Measurements from ENCODE around the gene MSN.
A peak's percentile ranks its signal among the peaks of the same experiment; 100 is the strongest.
"Not testable (repeated sequence)": the region's sequence is repeated elsewhere in the genome, so short reads cannot be mapped to it uniquely, and the experiment has no call there.

Gene MSN

GRCh38 chrX:65644621-65645289, 22.7 kb upstream of the MSN start:
- no peak overlapping the region for H3K9ac ChIP-seq (ENCODE audit: low read depth, low read length)
- no peaks in the 10 kb centered on the region for H3K4me1 ChIP-seq (ENCODE audit: control insufficient read depth, insufficient read depth, low read length)
- H3K4me3 ChIP-seq (ENCODE audit: low read depth, low read length) = no peak overlapping the region
- no peaks in the 10 kb centered on the region for H3K27me3 ChIP-seq (ENCODE audit: control insufficient read depth, insufficient read depth, low read length)
- no peaks in the 10 kb centered on the region for H3K36me3 ChIP-seq (ENCODE audit: control insufficient read depth, insufficient read depth, low read length)
- peaks cover 12% of the 10 kb centered on the region for H3K9me3 ChIP-seq (ENCODE audit: control insufficient read depth, insufficient read depth, low read length)
- no peak overlapping the region for H3K27ac ChIP-seq (ENCODE audit: low read depth, low read length)

- no peak overlapping the region for H3K4me3 ChIP-seq (ENCODE audit: low read depth, low read length)
- no peaks in the 10 kb centered on the region for H3K27me3 ChIP-seq (ENCODE audit: control insufficient read depth, insufficient read depth, low read length)
- H3K27ac ChIP-seq (ENCODE audit: low read depth, low read length) = no peak overlapping the region
- H3K9me3 ChIP-seq (ENCODE audit: control insufficient read depth, insufficient read depth, low read length) = peaks cover 18% of the 10 kb centered on the region
- H3K36me3 ChIP-seq (ENCODE audit: control insufficient read depth, insufficient read depth, low read length) = no peaks in the 10 kb centered on the region
- H3K9ac ChIP-seq (ENCODE audit: low read depth, low read length) = no peak overlapping the region
- H3K4me1 ChIP-seq (ENCODE audit: control insufficient read depth, insufficient read depth, low read length) = no peaks in the 10 kb centered on the region
These were observed 19.7 kb upstream of the MSN start for GRCh38 chrX:65647801-65648200.

DNA sequence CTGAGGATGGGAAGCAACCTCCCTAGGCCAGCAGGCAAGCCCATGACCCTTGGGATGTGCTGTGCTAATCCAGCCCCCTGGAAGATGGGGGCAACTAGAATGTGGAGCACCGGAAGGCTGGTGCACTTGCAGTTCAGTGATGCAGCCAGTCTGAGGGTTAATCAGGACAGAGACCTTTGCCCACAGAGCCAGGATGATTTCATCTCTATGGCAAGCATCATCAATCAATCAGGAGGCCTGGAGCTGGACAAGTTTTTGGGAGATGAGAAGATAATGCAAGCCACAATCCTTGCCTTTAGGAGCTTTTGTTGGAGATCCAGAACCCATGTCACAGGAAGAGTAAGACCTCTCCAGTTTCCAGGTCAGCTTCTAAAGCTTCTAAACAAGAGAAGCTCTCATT, 15.4 kb upstream of the MSN start:
- peaks cover 16% of the 10 kb centered on the region; the same call in 1 of the 2 replicates for H3K9me3 ChIP-seq (ENCODE audit: control insufficient read depth, insufficient read depth, low read length)

GRCh38 chrX:65657009-65657441, 10.4 kb upstream of the MSN start:
- not testable (repeated sequence) for H3K9ac ChIP-seq (ENCODE audit: low read depth, low read length); H3K27me3 ChIP-seq (ENCODE audit: control insufficient read depth, insufficient read depth, low read length); H3K4me1 ChIP-seq (ENCODE audit: control insufficient read depth, insufficient read depth, low read length); H3K27ac ChIP-seq (ENCODE audit: low read depth, low read length); H3K4me3 ChIP-seq (ENCODE audit: low read depth, low read length); H3K36me3 ChIP-seq (ENCODE audit: control insufficient read depth, insufficient read depth, low read length)
- peaks cover 26% of the 10 kb centered on the region for H3K9me3 ChIP-seq (ENCODE audit: control insufficient read depth, insufficient read depth, low read length)

More for the DNA sequence above, 15.4 kb upstream of the MSN start:
- Histone ChIP-seq H3K9ac (ENCODE audit: low read depth, low read length) (no peak overlapping the region), H3K27ac (ENCODE audit: low read depth, low read length) (no peak overlapping the region), H3K4me1 (ENCODE audit: control insufficient read depth, insufficient read depth, low read length) (no peaks in the 10 kb centered on the region), H3K4me3 (ENCODE audit: low read depth, low read length) (no peak overlapping the region), H3K36me3 (ENCODE audit: control insufficient read depth, insufficient read depth, low read length) (no peaks in the 10 kb centered on the region), H3K27me3 (ENCODE audit: control insufficient read depth, insufficient read depth, low read length) (no peaks in the 10 kb centered on the region)

DNA sequence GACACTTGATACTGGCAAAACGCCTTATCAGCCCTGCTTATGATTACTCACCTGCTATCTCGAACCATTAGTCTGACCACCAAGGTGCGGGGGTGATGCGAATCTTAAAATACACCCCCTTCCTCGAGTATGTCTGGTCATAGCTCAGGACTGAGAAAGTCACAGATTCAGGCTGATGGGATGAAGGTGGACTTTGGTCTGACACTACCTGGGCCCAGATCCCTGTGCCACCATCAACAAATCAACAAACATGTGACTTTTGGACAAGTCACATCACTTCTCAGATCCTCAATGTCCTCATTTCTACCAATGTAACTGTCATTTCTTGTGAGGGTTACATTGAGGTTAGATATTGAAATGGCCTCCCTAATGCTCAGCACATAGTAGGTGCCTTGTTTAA, 9.8 kb upstream of the MSN start:
- Histone ChIP-seq H3K27me3 (ENCODE audit: control insufficient read depth, insufficient read depth, low read length) (no peaks in the 10 kb centered on the region), H3K9me3 (ENCODE audit: control insufficient read depth, insufficient read depth, low read length) (peaks cover 26% of the 10 kb centered on the region), H3K4me3 (ENCODE audit: low read depth, low read length) (no peak overlapping the region), H3K4me1 (ENCODE audit: control insufficient read depth, insufficient read depth, low read length) (no peaks in the 10 kb centered on the region), H3K36me3 (ENCODE audit: control insufficient read depth, insufficient read depth, low read length) (no peaks in the 10 kb centered on the region), H3K9ac (ENCODE audit: low read depth, low read length) (no peak overlapping the region), H3K27ac (ENCODE audit: low read depth, low read length) (no peak overlapping the region)

DNA sequence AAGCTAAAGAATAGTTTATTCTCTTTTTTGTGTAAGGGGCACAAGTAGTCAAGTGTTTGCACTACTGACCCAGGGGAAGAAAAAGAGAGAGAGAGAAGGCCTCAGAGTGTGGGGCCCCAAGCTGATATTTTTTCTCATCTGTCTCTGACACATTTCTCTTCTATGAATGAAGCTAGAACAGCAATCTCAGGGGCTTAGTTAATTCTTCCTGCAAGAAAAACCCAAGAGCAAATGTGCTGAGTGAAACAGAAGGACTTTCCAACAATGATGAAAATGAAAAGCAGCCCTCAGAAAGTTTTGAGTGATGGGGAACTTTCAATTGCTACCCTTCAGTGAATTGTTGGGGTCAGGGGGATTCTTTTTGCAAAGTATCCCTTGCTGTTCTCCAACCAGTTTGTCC, 9.2 kb upstream of the MSN start:
- no peaks in the 10 kb centered on the region for H3K4me1 ChIP-seq (ENCODE audit: control insufficient read depth, insufficient read depth, low read length)
- no peaks in the 10 kb centered on the region for H3K27me3 ChIP-seq (ENCODE audit: control insufficient read depth, insufficient read depth, low read length)
- peaks cover 24% of the 10 kb centered on the region for H3K9me3 ChIP-seq (ENCODE audit: control insufficient read depth, insufficient read depth, low read length)
- H3K4me3 ChIP-seq (ENCODE audit: low read depth, low read length) = no peak overlapping the region
- H3K36me3 ChIP-seq (ENCODE audit: control insufficient read depth, insufficient read depth, low read length) = no peaks in the 10 kb centered on the region
- no peak overlapping the region for H3K9ac ChIP-seq (ENCODE audit: low read depth, low read length)
- H3K27ac ChIP-seq (ENCODE audit: low read depth, low read length) = no peak overlapping the region

GRCh38 chrX:65667157-65667502, 324 bp upstream of the MSN start:
- no peak overlapping the region for H3K9ac ChIP-seq (ENCODE audit: low read depth, low read length)

DNA sequence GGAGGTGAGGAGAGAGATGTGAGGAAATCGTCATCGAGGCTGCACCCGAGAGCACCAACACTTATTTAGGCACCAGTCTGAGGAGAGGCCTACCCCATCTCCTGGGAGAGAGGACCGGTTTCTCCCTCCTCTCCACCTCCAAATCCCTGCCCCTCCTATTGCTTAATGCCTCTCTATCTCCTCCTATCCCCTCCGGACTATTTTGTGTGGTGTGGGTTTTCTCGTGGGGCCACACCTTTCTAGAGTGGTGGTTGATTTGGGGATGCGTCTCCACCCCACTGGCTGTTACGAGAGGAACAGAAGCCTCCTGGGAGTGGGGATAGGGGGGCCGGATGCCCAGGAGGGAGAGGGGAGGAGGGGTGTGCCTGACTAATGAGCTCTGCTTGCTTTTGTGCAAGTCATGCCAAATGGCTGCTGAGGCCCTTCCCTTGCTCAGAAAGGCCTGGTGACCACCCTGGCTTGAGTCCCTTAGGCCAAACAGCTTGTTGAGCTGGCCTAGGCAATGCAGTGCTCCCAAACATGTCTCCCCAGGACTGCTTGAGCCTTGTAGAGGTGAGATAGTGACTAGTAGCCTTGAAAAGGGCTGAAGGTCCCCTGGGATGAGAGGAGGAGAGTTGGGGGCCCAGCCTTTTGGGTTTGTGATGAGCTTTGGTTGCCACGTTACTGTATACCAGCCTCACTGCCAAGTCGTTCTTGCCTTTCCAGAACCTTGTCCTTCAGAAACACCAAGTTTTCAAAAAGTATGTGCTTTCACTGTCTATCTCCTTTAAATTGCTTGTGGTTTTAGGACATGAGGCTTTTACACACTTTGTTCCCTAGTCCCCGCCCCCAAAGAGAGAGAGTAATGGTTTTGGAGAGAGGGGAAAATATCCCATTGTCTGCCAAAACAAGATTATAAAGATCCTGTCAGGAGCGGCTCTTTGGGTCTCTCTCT, 1.2 kb downstream of the MSN start:
- Histone ChIP-seq H3K9ac (ENCODE audit: low read depth, low read length) (peak overlapping the region; percentile 81), H3K9me3 (ENCODE audit: control insufficient read depth, insufficient read depth, low read length) (peaks cover 43% of the 10 kb centered on the region), H3K27ac (ENCODE audit: low read depth, low read length) (peak overlapping the region; percentile 89), H3K36me3 (ENCODE audit: control insufficient read depth, insufficient read depth, low read length) (no peaks in the 10 kb centered on the region), H3K27me3 (ENCODE audit: control insufficient read depth, insufficient read depth, low read length) (no peaks in the 10 kb centered on the region), H3K4me3 (ENCODE audit: low read depth, low read length) (peak overlapping the region; percentile 66), H3K4me1 (ENCODE audit: control insufficient read depth, insufficient read depth, low read length) (0 out of 2 replicates have a peak, but pooled peaks cover 9% of the 10 kb centered on the region)

More at GRCh38 chrX:65667157-65667502, 324 bp upstream of the MSN start:
- Histone ChIP-seq H3K27ac (ENCODE audit: low read depth, low read length) (no peak overlapping the region), H3K27me3 (ENCODE audit: control insufficient read depth, insufficient read depth, low read length) (no peaks in the 10 kb centered on the region), H3K4me1 (ENCODE audit: control insufficient read depth, insufficient read depth, low read length) (0 out of 2 replicates have a peak, but pooled peaks cover 9% of the 10 kb centered on the region), H3K9me3 (ENCODE audit: control insufficient read depth, insufficient read depth, low read length) (peaks cover 48% of the 10 kb centered on the region), H3K36me3 (ENCODE audit: control insufficient read depth, insufficient read depth, low read length) (no peaks in the 10 kb centered on the region), H3K4me3 (ENCODE audit: low read depth, low read length) (no peak overlapping the region; the same call in 1 of the 2 replicates)

DNA sequence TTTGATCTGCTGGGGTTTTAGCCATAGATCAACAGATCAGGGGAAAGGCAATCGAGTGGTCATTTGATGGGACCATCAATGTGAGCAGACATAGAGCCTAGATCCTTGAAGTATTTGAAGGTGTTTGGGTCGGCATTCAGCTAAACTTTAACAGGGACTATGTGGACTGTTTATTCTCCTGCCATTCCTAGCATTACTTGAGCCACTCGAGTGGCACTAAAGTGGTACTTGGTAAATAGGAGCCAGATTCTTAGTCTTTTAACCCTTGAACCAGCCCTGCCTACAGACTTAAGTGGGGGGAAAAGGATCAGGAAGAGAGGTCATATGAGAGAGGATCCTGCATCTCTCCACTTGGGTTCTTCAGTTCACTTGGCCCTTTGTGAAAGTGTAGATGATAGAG, 3.8 kb downstream of the MSN start:
- Histone ChIP-seq H3K9me3 (ENCODE audit: control insufficient read depth, insufficient read depth, low read length) (peaks cover 33% of the 10 kb centered on the region), H3K4me1 (ENCODE audit: control insufficient read depth, insufficient read depth, low read length) (0 out of 2 replicates have a peak, but pooled peaks cover 9% of the 10 kb centered on the region), H3K4me3 (ENCODE audit: low read depth, low read length) (no peak overlapping the region), H3K27ac (ENCODE audit: low read depth, low read length) (no peak overlapping the region), H3K27me3 (ENCODE audit: control insufficient read depth, insufficient read depth, low read length) (no peaks in the 10 kb centered on the region), H3K9ac (ENCODE audit: low read depth, low read length) (no peak overlapping the region), H3K36me3 (ENCODE audit: control insufficient read depth, insufficient read depth, low read length) (0 out of 2 replicates have a peak, but pooled peaks cover 7% of the 10 kb centered on the region)

DNA sequence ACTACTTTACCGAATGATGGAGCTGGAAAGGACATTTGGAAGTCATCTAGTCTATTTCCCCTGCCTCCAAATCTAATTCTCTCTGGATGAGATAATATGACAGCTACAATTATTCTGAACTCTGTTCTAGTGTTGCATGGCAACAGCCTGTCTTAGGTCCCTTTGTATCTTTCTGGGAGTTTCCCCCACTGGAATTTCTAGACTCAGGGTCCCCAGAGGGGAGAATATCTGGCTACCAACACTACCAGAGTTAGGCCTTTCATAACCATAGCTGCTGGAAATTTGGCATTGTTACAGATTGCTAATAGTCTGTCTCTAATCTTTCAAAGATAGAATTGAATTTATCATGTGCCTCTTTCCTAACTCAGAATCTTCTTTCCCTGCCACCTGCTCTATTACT, 4.5 kb downstream of the MSN start:
- 0 out of 2 replicates have a peak, but pooled peaks cover 9% of the 10 kb centered on the region for H3K4me1 ChIP-seq (ENCODE audit: control insufficient read depth, insufficient read depth, low read length)
- peaks cover 33% of the 10 kb centered on the region for H3K9me3 ChIP-seq (ENCODE audit: control insufficient read depth, insufficient read depth, low read length)
- H3K27me3 ChIP-seq (ENCODE audit: control insufficient read depth, insufficient read depth, low read length) = no peaks in the 10 kb centered on the region
- H3K4me3 ChIP-seq (ENCODE audit: low read depth, low read length) = no peak overlapping the region
- no peak overlapping the region for H3K9ac ChIP-seq (ENCODE audit: low read depth, low read length)
- no peak overlapping the region for H3K27ac ChIP-seq (ENCODE audit: low read depth, low read length)
- 0 out of 2 replicates have a peak, but pooled peaks cover 7% of the 10 kb centered on the region for H3K36me3 ChIP-seq (ENCODE audit: control insufficient read depth, insufficient read depth, low read length)

GRCh38 chrX:65673857-65674203, 6.4 kb downstream of the MSN start:
- peaks cover 35% of the 10 kb centered on the region for H3K9me3 ChIP-seq (ENCODE audit: control insufficient read depth, insufficient read depth, low read length)
- 0 out of 2 replicates have a peak, but pooled peaks cover 7% of the 10 kb centered on the region for H3K36me3 ChIP-seq (ENCODE audit: control insufficient read depth, insufficient read depth, low read length)
- no peaks in the 10 kb centered on the region for H3K27me3 ChIP-seq (ENCODE audit: control insufficient read depth, insufficient read depth, low read length)
- H3K4me3 ChIP-seq (ENCODE audit: low read depth, low read length) = no peak overlapping the region
- H3K4me1 ChIP-seq (ENCODE audit: control insufficient read depth, insufficient read depth, low read length) = 0 out of 2 replicates have a peak, but pooled peaks cover 6% of the 10 kb centered on the region
- H3K9ac ChIP-seq (ENCODE audit: low read depth, low read length) = no peak overlapping the region
- no peak overlapping the region for H3K27ac ChIP-seq (ENCODE audit: low read depth, low read length)

All from HUES48 (cell line).